H9 (cell line): Measurements from ENCODE around the gene MBD5. TPM values are rescaled to one million over a fixed set of nuclear protein-coding genes. Genes with fewer than 3 reads are reported as not detected.

ENCODE experiments used
- DNase-seq: peaks from one replicate; pipeline ENCODE4 v3.0.0-alpha.2; 2017
- H2AFZ ChIP-seq: one replicate; pipeline ENCODE4 v1.6.1; 2013; ENCODE audit warnings: mild to moderate bottlenecking, low read length, control low read depth, moderate library complexity
- H2AK5ac ChIP-seq: 2 replicates; pipeline ENCODE4 v1.6.1; 2013; ENCODE audit warnings: low read length, control low read depth, mixed read lengths; ENCODE audit not compliant: insufficient read length
- H2BK120ac ChIP-seq: one replicate; pipeline ENCODE4 v1.6.1; 2013; ENCODE audit warnings: low read depth, mild to moderate bottlenecking, low read length, control low read depth, inconsistent platforms; ENCODE audit not compliant: poor library complexity, severe bottlenecking
- H2BK12ac ChIP-seq: 2 replicates; pipeline ENCODE4 v1.6.1; 2013; ENCODE audit warnings: low read length, control low read depth, mixed read lengths, low read depth; ENCODE audit not compliant: insufficient read length
- H2BK15ac ChIP-seq: 2 replicates; pipeline ENCODE4 v1.6.1; 2013; ENCODE audit warnings: low read depth, low read length, control low read depth
- H2BK20ac ChIP-seq: one replicate; pipeline ENCODE4 v1.6.1; 2013; ENCODE audit warnings: low read depth, mild to moderate bottlenecking, low read length, control low read depth, inconsistent platforms; ENCODE audit not compliant: poor library complexity, severe bottlenecking
- H2BK5ac ChIP-seq: 2 replicates; pipeline ENCODE4 v1.6.1; 2013; ENCODE audit warnings: low read length, control low read depth, mixed read lengths; ENCODE audit not compliant: insufficient read length
- H3K14ac ChIP-seq: 2 replicates; pipeline ENCODE4 v1.6.1; 2013; ENCODE audit warnings: low read length, control low read depth; ENCODE audit not compliant: insufficient read depth
- H3K18ac ChIP-seq: 2 replicates; pipeline ENCODE4 v1.6.1; 2013; ENCODE audit warnings: low read depth, mild to moderate bottlenecking, mixed read lengths, low read length, control low read depth; ENCODE audit not compliant: insufficient read length
- H3K23ac ChIP-seq: 2 replicates; pipeline ENCODE4 v1.6.1; 2013; ENCODE audit warnings: low read length, control low read depth, mixed read lengths, low read depth; ENCODE audit not compliant: insufficient read length
- H3K23me2 ChIP-seq: 2 replicates; pipeline ENCODE4 v1.6.1; 2013; ENCODE audit warnings: low read depth, mild to moderate bottlenecking, mixed read lengths, low read length, control low read depth; ENCODE audit not compliant: insufficient read length, poor library complexity, severe bottlenecking
- H3K27ac ChIP-seq: 2 replicates; pipeline ENCODE4 v1.5.1; 2013; ENCODE audit warnings: low read length, control low read depth, mixed read lengths, low read depth; ENCODE audit not compliant: insufficient read length
- H3K27me3 ChIP-seq: 2 replicates; pipeline ENCODE4 v1.6.1; 2013; ENCODE audit warnings: low read length, control low read depth, inconsistent platforms; ENCODE audit not compliant: insufficient read depth
- H3K4ac ChIP-seq: 2 replicates; pipeline ENCODE4 v1.6.1; 2013; ENCODE audit warnings: low read depth, mild to moderate bottlenecking, control low read depth, inconsistent platforms, low read length, moderate library complexity
- H3K4me1 ChIP-seq: 2 replicates; pipeline ENCODE4 v1.6.1; 2013; ENCODE audit warnings: low read length, control low read depth, inconsistent platforms; ENCODE audit not compliant: insufficient read depth
- H3K4me2 ChIP-seq: 2 replicates; pipeline ENCODE4 v1.6.1; 2013; ENCODE audit warnings: low read length, control low read depth, mixed read lengths; ENCODE audit not compliant: insufficient read length, insufficient read depth
- H3K56ac ChIP-seq: 2 replicates; pipeline ENCODE4 v1.6.1; 2013; ENCODE audit warnings: low read depth, mild to moderate bottlenecking, mixed read lengths, low read length, control low read depth; ENCODE audit not compliant: insufficient read length
- H3K79me1 ChIP-seq: 2 replicates; pipeline ENCODE4 v1.6.1; 2013; ENCODE audit warnings: low read depth, mild to moderate bottlenecking, moderate library complexity, low read length, control low read depth, inconsistent platforms; ENCODE audit not compliant: insufficient read depth, poor library complexity, severe bottlenecking
- H3K79me2 ChIP-seq: 2 replicates; pipeline ENCODE4 v1.6.1; 2013; ENCODE audit warnings: low read length, control low read depth, inconsistent platforms; ENCODE audit not compliant: insufficient read depth
- H3K9ac ChIP-seq: 2 replicates; pipeline ENCODE4 v1.6.1; 2013; ENCODE audit warnings: low read length, control low read depth, mixed read lengths; ENCODE audit not compliant: insufficient read length; ENCODE audit errors: extremely low read depth
- H3K9me3 ChIP-seq: one replicate; pipeline ENCODE4 v1.6.1; 2013; ENCODE audit warnings: low read depth, low read length, inconsistent platforms; ENCODE audit not compliant: control insufficient read depth
- H3T11ph ChIP-seq: one replicate; pipeline ENCODE4 v1.6.1; 2013; ENCODE audit warnings: mild to moderate bottlenecking, low read length, control low read depth, inconsistent platforms
- H4K20me1 ChIP-seq: one replicate; pipeline ENCODE4 v1.6.1; 2013; ENCODE audit not compliant: control insufficient read depth, insufficient read length, insufficient read depth
- H4K5ac ChIP-seq: 2 replicates; pipeline ENCODE4 v1.6.1; 2013; ENCODE audit warnings: low read depth, mild to moderate bottlenecking, mixed read lengths, low read length, control low read depth; ENCODE audit not compliant: insufficient read length
- H4K8ac ChIP-seq: replicated peaks from 2 replicates; pipeline ENCODE4 v1.6.1; 2013; ENCODE audit warnings: low read length, control low read depth, mixed read lengths, low read depth; ENCODE audit not compliant: insufficient read length
- H4K91ac ChIP-seq: 2 replicates; pipeline ENCODE4 v1.6.1; 2013; ENCODE audit warnings: low read depth, mild to moderate bottlenecking, moderate library complexity, mixed read lengths, low read length, control low read depth; ENCODE audit not compliant: insufficient read length
- H3K27ac Mint-ChIP-seq, 3 experiments: 2 replicates in 2 of 3; 3 replicates in 1 of 3; pipeline ENCODE4 v1.8.0; 2020 to 2021; ENCODE audit warnings: mixed read lengths in 3 of 3, mild to moderate bottlenecking in 1 of 3, moderate library complexity in 1 of 3
- H3K27me3 Mint-ChIP-seq: 2 replicates; pipeline ENCODE4 v1.8.0; 2021; ENCODE audit warnings: low read depth, mild to moderate bottlenecking, moderate library complexity, mixed read lengths
- H3K36me3 Mint-ChIP-seq, 3 experiments: 2 replicates in 2 of 3; 3 replicates in 1 of 3; pipeline ENCODE4 v1.8.0; 2020 to 2021; ENCODE audit warnings: low read depth in 3 of 3, mixed read lengths in 3 of 3; ENCODE audit not compliant: insufficient read depth in 1 of 3
- H3K4me1 Mint-ChIP-seq, 2 experiments: 2 replicates each; pipeline ENCODE4 v1.8.0; 2020; ENCODE audit warnings: mixed read lengths in 2 of 2
- H3K4me3 Mint-ChIP-seq, 2 experiments: 2 replicates in 1 of 2; 3 replicates in 1 of 2; pipeline ENCODE4 v1.8.0; 2020 to 2021; ENCODE audit warnings: mild to moderate bottlenecking in 2 of 2, mixed read lengths in 2 of 2, moderate library complexity in 1 of 2
- H3K9me3 Mint-ChIP-seq, 2 experiments: 2 replicates in 1 of 2; 3 replicates in 1 of 2; pipeline ENCODE4 v1.8.0; 2020; ENCODE audit warnings: mild to moderate bottlenecking in 2 of 2, mixed read lengths in 2 of 2, moderate library complexity in 1 of 2
- WGBS: extraction: QIAGEN DNeasy Blood & Tissue Kit; methylation state at CpG from one replicate; pipeline ENCODE4 v1.1.7; 2013; ENCODE audit warnings: missing lambda C conversion rate, low lambda C conversion rate, mixed read lengths; ENCODE audit not compliant: insufficient read length; ENCODE audit errors: extremely low coverage; 5-methylcytosine and 5-hydroxymethylcytosine counted together
- total RNA-seq: library from RNA; stranded (reverse); gene quantifications from 2 replicates; pipeline ENCODE4 v1.2.1, GENCODE V29; 2021
- TF ChIP-seq, protein P1 (sequence below): fragments of 200-600 bp; sonication (generic); conservative IDR thresholded peaks from 3 replicates; pipeline ENCODE4 v1.8.0; 2021; ENCODE audit warnings: antibody characterized with exemption, mild to moderate bottlenecking

MBD5 gene
- total RNA-seq, 1 experiment from 2014 or later = 23.1 TPM

DNA sequence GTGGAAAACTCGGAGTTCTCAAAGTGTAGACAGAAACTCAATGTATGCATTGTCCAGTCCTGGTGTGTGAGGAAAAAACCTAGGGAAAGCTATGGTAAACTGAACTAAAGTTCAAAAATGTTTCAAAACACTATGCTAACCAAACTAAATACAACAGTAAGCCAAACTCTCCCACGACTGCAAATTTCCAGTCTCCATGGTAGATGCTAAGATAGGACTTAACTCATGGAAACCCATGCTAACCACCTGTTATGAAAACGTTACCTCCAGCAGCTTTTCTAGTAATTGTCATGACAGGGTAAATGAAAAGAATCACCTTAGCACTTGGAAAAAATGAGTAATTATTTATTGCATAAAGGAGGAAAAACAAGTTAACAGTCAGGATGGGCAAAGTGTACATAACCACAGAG is 488.0 kb downstream of the MBD5 start:
- H2AFZ ChIP-seq = no peak overlapping the region
- WGBS = no CpG with 5 or more reads among the region's 3 CpGs
- TF ChIP-seq, protein P1, sequence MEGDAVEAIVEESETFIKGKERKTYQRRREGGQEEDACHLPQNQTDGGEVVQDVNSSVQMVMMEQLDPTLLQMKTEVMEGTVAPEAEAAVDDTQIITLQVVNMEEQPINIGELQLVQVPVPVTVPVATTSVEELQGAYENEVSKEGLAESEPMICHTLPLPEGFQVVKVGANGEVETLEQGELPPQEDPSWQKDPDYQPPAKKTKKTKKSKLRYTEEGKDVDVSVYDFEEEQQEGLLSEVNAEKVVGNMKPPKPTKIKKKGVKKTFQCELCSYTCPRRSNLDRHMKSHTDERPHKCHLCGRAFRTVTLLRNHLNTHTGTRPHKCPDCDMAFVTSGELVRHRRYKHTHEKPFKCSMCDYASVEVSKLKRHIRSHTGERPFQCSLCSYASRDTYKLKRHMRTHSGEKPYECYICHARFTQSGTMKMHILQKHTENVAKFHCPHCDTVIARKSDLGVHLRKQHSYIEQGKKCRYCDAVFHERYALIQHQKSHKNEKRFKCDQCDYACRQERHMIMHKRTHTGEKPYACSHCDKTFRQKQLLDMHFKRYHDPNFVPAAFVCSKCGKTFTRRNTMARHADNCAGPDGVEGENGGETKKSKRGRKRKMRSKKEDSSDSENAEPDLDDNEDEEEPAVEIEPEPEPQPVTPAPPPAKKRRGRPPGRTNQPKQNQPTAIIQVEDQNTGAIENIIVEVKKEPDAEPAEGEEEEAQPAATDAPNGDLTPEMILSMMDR = no peak
- H3K14ac ChIP-seq = no peak overlapping the region
- H3K27ac Mint-ChIP-seq = no peak overlapping the region
- H2AK5ac ChIP-seq = no peak overlapping the region
- H3K9ac ChIP-seq = no peak overlapping the region
- H3T11ph ChIP-seq = no peak overlapping the region
- no peak overlapping the region for H3K27ac ChIP-seq
- no peak overlapping the region for H4K8ac ChIP-seq
- no peaks in the 10 kb centered on the region for H3K4me1 ChIP-seq
- no peak overlapping the region for H2BK5ac ChIP-seq
- no peaks in the 10 kb centered on the region for H3K9me3 Mint-ChIP-seq
- no peak overlapping the region for H3K18ac ChIP-seq
- H3K23me2 ChIP-seq = no peaks in the 10 kb centered on the region
- peak overlapping the region; percentile 17 for H3K4me2 ChIP-seq
- H3K23ac ChIP-seq = no peak overlapping the region
- no peak overlapping the region for H2BK15ac ChIP-seq
- no peak for DNase-seq
- H3K4ac ChIP-seq = no peak overlapping the region
- H4K5ac ChIP-seq = no peak overlapping the region
- H3K79me1 ChIP-seq = no peaks in the 10 kb centered on the region
- no peaks in the 10 kb centered on the region for H3K79me2 ChIP-seq
- H3K27me3 ChIP-seq = no peaks in the 10 kb centered on the region
- no peak overlapping the region for H4K91ac ChIP-seq
- peaks cover 11 to 14% of the 10 kb centered on the region in 2 experiments for H3K4me1 Mint-ChIP-seq
- H2BK20ac ChIP-seq = no peak overlapping the region
- H3K36me3 Mint-ChIP-seq = no peaks in the 10 kb centered on the region
- no peaks in the 10 kb centered on the region for H4K20me1 ChIP-seq
- no peak overlapping the region for H2BK12ac ChIP-seq
- no peaks in the 10 kb centered on the region for H3K27me3 Mint-ChIP-seq
- H3K9me3 ChIP-seq = no peaks in the 10 kb centered on the region
- no peak overlapping the region for H3K56ac ChIP-seq
- H2BK120ac ChIP-seq = no peak overlapping the region
- no peak overlapping the region; a peak in 1 of 5 replicates for H3K4me3 Mint-ChIP-seq
